Endodermal cell (in vitro differentiated cells): ENCODE data around the gene GNA12. TPM values are rescaled to one million over a fixed set of nuclear protein-coding genes. Genes with fewer than 3 reads are reported as not detected.

Source experiments
- DNase-seq: peaks from one replicate; pipeline ENCODE4 v3.0.0-alpha.2; 2017
- H3K27ac ChIP-seq: 2 replicates; pipeline ENCODE4 v1.5.1; 2013; ENCODE audit warnings: mild to moderate bottlenecking, low read depth, low read length, moderate library complexity
- H3K27me3 ChIP-seq: 2 replicates; pipeline ENCODE4 v1.6.1; 2013; ENCODE audit warnings: mild to moderate bottlenecking, low read length, moderate library complexity; ENCODE audit not compliant: insufficient read depth, control insufficient read depth, poor library complexity, severe bottlenecking
- H3K36me3 ChIP-seq: 2 replicates; pipeline ENCODE4 v1.7.0; 2013; ENCODE audit warnings: mild to moderate bottlenecking, low read length, moderate library complexity; ENCODE audit not compliant: control insufficient read depth, insufficient read depth
- H3K4me1 ChIP-seq: one replicate; pipeline ENCODE4 v1.7.0; 2013; ENCODE audit warnings: low read length; ENCODE audit not compliant: control insufficient read depth, insufficient read depth
- H3K4me3 ChIP-seq: 2 replicates; pipeline ENCODE4 v1.5.1; 2013; ENCODE audit warnings: mild to moderate bottlenecking, low read length, moderate library complexity
- H3K9ac ChIP-seq: 2 replicates; pipeline ENCODE4 v1.6.1; 2013; ENCODE audit warnings: mild to moderate bottlenecking, low read length, moderate library complexity; ENCODE audit not compliant: poor library complexity, severe bottlenecking; ENCODE audit errors: extremely low read depth
- H3K9me3 ChIP-seq: 2 replicates; pipeline ENCODE4 v1.6.1; 2013; ENCODE audit warnings: mild to moderate bottlenecking, low read length, moderate library complexity; ENCODE audit not compliant: control insufficient read depth
- H3K27ac Mint-ChIP-seq: 2 replicates; pipeline ENCODE4 v1.8.0; 2020; ENCODE audit warnings: mixed read lengths
- H3K27me3 Mint-ChIP-seq: 2 replicates; pipeline ENCODE4 v1.8.0; 2021; ENCODE audit warnings: mild to moderate bottlenecking, mixed read lengths; ENCODE audit not compliant: insufficient read depth
- H3K36me3 Mint-ChIP-seq: 2 replicates; pipeline ENCODE4 v1.8.0; 2020; ENCODE audit warnings: low read depth, mixed read lengths
- H3K4me1 Mint-ChIP-seq: 2 replicates; pipeline ENCODE4 v1.8.0; 2020; ENCODE audit warnings: mixed read lengths
- H3K4me3 Mint-ChIP-seq: 2 replicates; pipeline ENCODE4 v1.8.0; 2020; ENCODE audit warnings: mild to moderate bottlenecking, moderate library complexity, mixed read lengths
- H3K9me3 Mint-ChIP-seq: 2 replicates; pipeline ENCODE4 v1.8.0; 2020; ENCODE audit warnings: mild to moderate bottlenecking, mixed read lengths
- CTCF ChIP-seq: fragments of 200-600 bp; sonication (generic); conservative IDR thresholded peaks from 2 replicates; pipeline ENCODE4 v1.5.0; 2021; ENCODE audit warnings: antibody characterized with exemption, mild to moderate bottlenecking
- WGBS, 2 experiments: methylation state at CpG; one replicate each; pipeline versions ENCODE4 v1.1.5 to v1.1.7; 2013; ENCODE audit warnings: missing lambda C conversion rate in 2 of 2, mixed read lengths in 1 of 2; ENCODE audit not compliant: insufficient coverage in 1 of 2, insufficient read length in 1 of 2; 5-methylcytosine and 5-hydroxymethylcytosine counted together
- total RNA-seq, 2 donors: library from RNA; stranded (reverse); fragmentation: NEBNext Ultra II Directional in 1 of 2; extraction: Animal tissue kit (Norgen Biotek cat#: 25700) in 1 of 2; gene quantifications; 2 replicates in 1 of 2; 3 replicates in 1 of 2; pipeline ENCODE4 v1.2.1, GENCODE V29; 2021

Gene GNA12
- total RNA-seq, 2 donors from 2014 or later, result 55.0 to 64.7 TPM

- Histone ChIP-seq H3K27ac (no peak overlapping the region), H3K9me3 (no peaks in the 10 kb centered on the region), H3K4me1 (no peaks in the 10 kb centered on the region), H3K27me3 (no peaks in the 10 kb centered on the region), H3K36me3 (no peaks in the 10 kb centered on the region), H3K9ac (no peak overlapping the region), H3K4me3 (no peak overlapping the region)
- DNase-seq, result peak; percentile 35
- no peaks in the 10 kb centered on the region for H3K9me3 Mint-ChIP-seq
- TF ChIP-seq CTCF, result no peak
- no peaks in the 10 kb centered on the region for H3K36me3 Mint-ChIP-seq
- 86 to 87% methylated on average over 12 to 14 of the region's 14 CpGs for WGBS, 2 experiments
- H3K4me1 Mint-ChIP-seq, result peaks cover 17% of the 10 kb centered on the region
- H3K27ac Mint-ChIP-seq, result no peak overlapping the region
- H3K4me3 Mint-ChIP-seq, result no peak overlapping the region
- H3K27me3 Mint-ChIP-seq, result no peaks in the 10 kb centered on the region
These were observed 138.6 kb downstream of the GNA12 start for GRCh38 chr7:2705371-2706096.

GRCh38 chr7:2702594-2702957, 141.5 kb downstream of the GNA12 start:
- peaks cover 14% of the 10 kb centered on the region for H3K4me1 Mint-ChIP-seq
- 96 to 97% methylated on average over 9 to 22 of the region's 22 CpGs for WGBS, 2 experiments
- no peak overlapping the region for H3K27ac ChIP-seq
- no peak overlapping the region for H3K27ac Mint-ChIP-seq
- no peak overlapping the region for H3K9ac ChIP-seq
- TF ChIP-seq CTCF, result no peak
- DNase-seq, result peak; percentile 46
- H3K36me3 ChIP-seq, result no peaks in the 10 kb centered on the region
- H3K27me3 Mint-ChIP-seq, result no peaks in the 10 kb centered on the region
- H3K9me3 ChIP-seq, result no peaks in the 10 kb centered on the region
- H3K4me3 ChIP-seq, result no peak overlapping the region
- H3K4me3 Mint-ChIP-seq, result no peak overlapping the region
- H3K27me3 ChIP-seq, result no peaks in the 10 kb centered on the region
- H3K9me3 Mint-ChIP-seq, result no peaks in the 10 kb centered on the region
- H3K36me3 Mint-ChIP-seq, result no peaks in the 10 kb centered on the region
- H3K4me1 ChIP-seq, result no peaks in the 10 kb centered on the region

GRCh38 chr7:2701832-2702593, 142.1 kb downstream of the GNA12 start:
- Histone ChIP-seq H3K36me3 (no peaks in the 10 kb centered on the region), H3K4me1 (no peaks in the 10 kb centered on the region), H3K27ac (no peak overlapping the region), H3K9ac (no peak overlapping the region), H3K9me3 (no peaks in the 10 kb centered on the region), H3K27me3 (no peaks in the 10 kb centered on the region), H3K4me3 (no peak overlapping the region)
- no peaks in the 10 kb centered on the region for H3K9me3 Mint-ChIP-seq
- 90 to 91% methylated on average over 9 to 12 of the region's 12 CpGs for WGBS, 2 experiments
- H3K4me3 Mint-ChIP-seq, result no peak overlapping the region
- no peak for TF ChIP-seq CTCF
- no peaks in the 10 kb centered on the region for H3K27me3 Mint-ChIP-seq
- no peaks in the 10 kb centered on the region for H3K36me3 Mint-ChIP-seq
- no peak for DNase-seq
- H3K27ac Mint-ChIP-seq, result no peak overlapping the region
- H3K4me1 Mint-ChIP-seq, result peaks cover 9% of the 10 kb centered on the region
